H9 (cell line): ENCODE data around the gene HBZ. TPM values are rescaled to one million over a fixed set of nuclear protein-coding genes. Genes with fewer than 3 reads are reported as not detected.

Experiments
- DNase-seq: peaks from one replicate; pipeline ENCODE4 v3.0.0-alpha.2; 2017
- H2AFZ ChIP-seq: one replicate; pipeline ENCODE4 v1.6.1; 2013; ENCODE audit warnings: mild to moderate bottlenecking, low read length, control low read depth, moderate library complexity
- H2AK5ac ChIP-seq: 2 replicates; pipeline ENCODE4 v1.6.1; 2013; ENCODE audit warnings: low read length, control low read depth, mixed read lengths; ENCODE audit not compliant: insufficient read length
- H2BK120ac ChIP-seq: one replicate; pipeline ENCODE4 v1.6.1; 2013; ENCODE audit warnings: low read depth, mild to moderate bottlenecking, low read length, control low read depth, inconsistent platforms; ENCODE audit not compliant: poor library complexity, severe bottlenecking
- H2BK12ac ChIP-seq: 2 replicates; pipeline ENCODE4 v1.6.1; 2013; ENCODE audit warnings: low read length, control low read depth, mixed read lengths, low read depth; ENCODE audit not compliant: insufficient read length
- H2BK15ac ChIP-seq: 2 replicates; pipeline ENCODE4 v1.6.1; 2013; ENCODE audit warnings: low read depth, low read length, control low read depth
- H2BK20ac ChIP-seq: one replicate; pipeline ENCODE4 v1.6.1; 2013; ENCODE audit warnings: low read depth, mild to moderate bottlenecking, low read length, control low read depth, inconsistent platforms; ENCODE audit not compliant: poor library complexity, severe bottlenecking
- H2BK5ac ChIP-seq: 2 replicates; pipeline ENCODE4 v1.6.1; 2013; ENCODE audit warnings: low read length, control low read depth, mixed read lengths; ENCODE audit not compliant: insufficient read length
- H3K14ac ChIP-seq: 2 replicates; pipeline ENCODE4 v1.6.1; 2013; ENCODE audit warnings: low read length, control low read depth; ENCODE audit not compliant: insufficient read depth
- H3K18ac ChIP-seq: 2 replicates; pipeline ENCODE4 v1.6.1; 2013; ENCODE audit warnings: low read depth, mild to moderate bottlenecking, mixed read lengths, low read length, control low read depth; ENCODE audit not compliant: insufficient read length
- H3K23ac ChIP-seq: 2 replicates; pipeline ENCODE4 v1.6.1; 2013; ENCODE audit warnings: low read length, control low read depth, mixed read lengths, low read depth; ENCODE audit not compliant: insufficient read length
- H3K23me2 ChIP-seq: 2 replicates; pipeline ENCODE4 v1.6.1; 2013; ENCODE audit warnings: low read depth, mild to moderate bottlenecking, mixed read lengths, low read length, control low read depth; ENCODE audit not compliant: insufficient read length, poor library complexity, severe bottlenecking
- H3K27ac ChIP-seq: 2 replicates; pipeline ENCODE4 v1.5.1; 2013; ENCODE audit warnings: low read length, control low read depth, mixed read lengths, low read depth; ENCODE audit not compliant: insufficient read length
- H3K27me3 ChIP-seq: 2 replicates; pipeline ENCODE4 v1.6.1; 2013; ENCODE audit warnings: low read length, control low read depth, inconsistent platforms; ENCODE audit not compliant: insufficient read depth
- H3K4ac ChIP-seq: 2 replicates; pipeline ENCODE4 v1.6.1; 2013; ENCODE audit warnings: low read depth, mild to moderate bottlenecking, control low read depth, inconsistent platforms, low read length, moderate library complexity
- H3K4me1 ChIP-seq: 2 replicates; pipeline ENCODE4 v1.6.1; 2013; ENCODE audit warnings: low read length, control low read depth, inconsistent platforms; ENCODE audit not compliant: insufficient read depth
- H3K4me2 ChIP-seq: 2 replicates; pipeline ENCODE4 v1.6.1; 2013; ENCODE audit warnings: low read length, control low read depth, mixed read lengths; ENCODE audit not compliant: insufficient read length, insufficient read depth
- H3K56ac ChIP-seq: 2 replicates; pipeline ENCODE4 v1.6.1; 2013; ENCODE audit warnings: low read depth, mild to moderate bottlenecking, mixed read lengths, low read length, control low read depth; ENCODE audit not compliant: insufficient read length
- H3K79me1 ChIP-seq: 2 replicates; pipeline ENCODE4 v1.6.1; 2013; ENCODE audit warnings: low read depth, mild to moderate bottlenecking, moderate library complexity, low read length, control low read depth, inconsistent platforms; ENCODE audit not compliant: insufficient read depth, poor library complexity, severe bottlenecking
- H3K79me2 ChIP-seq: 2 replicates; pipeline ENCODE4 v1.6.1; 2013; ENCODE audit warnings: low read length, control low read depth, inconsistent platforms; ENCODE audit not compliant: insufficient read depth
- H3K9ac ChIP-seq: 2 replicates; pipeline ENCODE4 v1.6.1; 2013; ENCODE audit warnings: low read length, control low read depth, mixed read lengths; ENCODE audit not compliant: insufficient read length; ENCODE audit errors: extremely low read depth
- H3K9me3 ChIP-seq: one replicate; pipeline ENCODE4 v1.6.1; 2013; ENCODE audit warnings: low read depth, low read length, inconsistent platforms; ENCODE audit not compliant: control insufficient read depth
- H3T11ph ChIP-seq: one replicate; pipeline ENCODE4 v1.6.1; 2013; ENCODE audit warnings: mild to moderate bottlenecking, low read length, control low read depth, inconsistent platforms
- H4K20me1 ChIP-seq: one replicate; pipeline ENCODE4 v1.6.1; 2013; ENCODE audit not compliant: control insufficient read depth, insufficient read length, insufficient read depth
- H4K5ac ChIP-seq: 2 replicates; pipeline ENCODE4 v1.6.1; 2013; ENCODE audit warnings: low read depth, mild to moderate bottlenecking, mixed read lengths, low read length, control low read depth; ENCODE audit not compliant: insufficient read length
- H4K8ac ChIP-seq: replicated peaks from 2 replicates; pipeline ENCODE4 v1.6.1; 2013; ENCODE audit warnings: low read length, control low read depth, mixed read lengths, low read depth; ENCODE audit not compliant: insufficient read length
- H4K91ac ChIP-seq: 2 replicates; pipeline ENCODE4 v1.6.1; 2013; ENCODE audit warnings: low read depth, mild to moderate bottlenecking, moderate library complexity, mixed read lengths, low read length, control low read depth; ENCODE audit not compliant: insufficient read length
- H3K27ac Mint-ChIP-seq, 3 experiments: 2 replicates in 2 of 3; 3 replicates in 1 of 3; pipeline ENCODE4 v1.8.0; 2020 to 2021; ENCODE audit warnings: mixed read lengths in 3 of 3, mild to moderate bottlenecking in 1 of 3, moderate library complexity in 1 of 3
- H3K27me3 Mint-ChIP-seq: 2 replicates; pipeline ENCODE4 v1.8.0; 2021; ENCODE audit warnings: low read depth, mild to moderate bottlenecking, moderate library complexity, mixed read lengths
- H3K36me3 Mint-ChIP-seq, 3 experiments: 2 replicates in 2 of 3; 3 replicates in 1 of 3; pipeline ENCODE4 v1.8.0; 2020 to 2021; ENCODE audit warnings: low read depth in 3 of 3, mixed read lengths in 3 of 3; ENCODE audit not compliant: insufficient read depth in 1 of 3
- H3K4me1 Mint-ChIP-seq, 2 experiments: 2 replicates each; pipeline ENCODE4 v1.8.0; 2020; ENCODE audit warnings: mixed read lengths in 2 of 2
- H3K4me3 Mint-ChIP-seq, 2 experiments: 2 replicates in 1 of 2; 3 replicates in 1 of 2; pipeline ENCODE4 v1.8.0; 2020 to 2021; ENCODE audit warnings: mild to moderate bottlenecking in 2 of 2, mixed read lengths in 2 of 2, moderate library complexity in 1 of 2
- H3K9me3 Mint-ChIP-seq, 2 experiments: 2 replicates in 1 of 2; 3 replicates in 1 of 2; pipeline ENCODE4 v1.8.0; 2020; ENCODE audit warnings: mild to moderate bottlenecking in 2 of 2, mixed read lengths in 2 of 2, moderate library complexity in 1 of 2
- WGBS: extraction: QIAGEN DNeasy Blood & Tissue Kit; methylation state at CpG from one replicate; pipeline ENCODE4 v1.1.7; 2013; ENCODE audit warnings: missing lambda C conversion rate, low lambda C conversion rate, mixed read lengths; ENCODE audit not compliant: insufficient read length; ENCODE audit errors: extremely low coverage; 5-methylcytosine and 5-hydroxymethylcytosine counted together
- total RNA-seq: library from RNA; stranded (reverse); gene quantifications from 2 replicates; pipeline ENCODE4 v1.2.1, GENCODE V29; 2021
- TF ChIP-seq, protein P1 (sequence below): fragments of 200-600 bp; sonication (generic); conservative IDR thresholded peaks from 3 replicates; pipeline ENCODE4 v1.8.0; 2021; ENCODE audit warnings: antibody characterized with exemption, mild to moderate bottlenecking

Gene HBZ
- total RNA-seq, 1 experiment from 2014 or later, result not detected

DNA sequence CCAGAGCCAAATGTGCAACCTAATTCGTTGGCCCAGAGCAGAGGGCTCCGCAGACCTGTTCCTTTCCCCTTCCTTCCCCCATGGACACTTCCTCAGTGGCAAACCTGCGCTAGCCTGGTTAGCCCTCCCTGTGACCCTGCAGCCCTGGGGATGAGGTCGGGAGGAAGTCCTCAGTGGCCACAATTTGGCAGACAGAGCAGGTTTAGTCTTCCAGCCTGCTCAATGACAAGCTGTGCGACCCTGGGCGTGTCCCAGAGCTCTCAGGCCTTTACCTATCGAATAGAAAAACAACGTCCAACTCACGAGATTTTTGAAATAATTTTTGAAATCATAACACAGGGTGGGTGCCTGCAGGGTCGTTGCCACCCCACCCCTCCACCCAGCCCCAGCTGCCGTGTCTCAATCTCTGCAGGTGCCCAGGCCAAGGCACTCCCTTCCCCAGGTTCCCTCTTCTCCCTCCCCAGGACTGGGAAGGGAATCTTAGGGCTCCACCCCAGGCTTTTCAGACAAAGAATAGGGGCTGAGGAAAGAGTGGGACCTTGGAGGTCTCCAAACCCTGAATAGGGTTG, 14.8 kb downstream of the HBZ start:
- Histone ChIP-seq H3K14ac (no peak overlapping the region), H3K27ac (no peak overlapping the region), H3K79me2 (no peaks in the 10 kb centered on the region), H3K56ac (no peak overlapping the region), H4K8ac (no peak overlapping the region), H2BK20ac (no peak overlapping the region), H3K4me2 (peak overlapping the region; percentile 33), H2BK5ac (no peak overlapping the region), H3K79me1 (no peaks in the 10 kb centered on the region), H3K4ac (no peak overlapping the region), H4K91ac (no peak overlapping the region), H3T11ph (no peak overlapping the region), H2BK120ac (no peak overlapping the region), H2AFZ (no peak overlapping the region), H3K23me2 (peaks cover 8% of the 10 kb centered on the region), H3K23ac (no peak overlapping the region), H3K9me3 (no peaks in the 10 kb centered on the region), H3K18ac (no peak overlapping the region), H2BK15ac (no peak overlapping the region), H4K5ac (no peak overlapping the region), H4K20me1 (no peaks in the 10 kb centered on the region), H3K4me1 (no peaks in the 10 kb centered on the region; the same call in 1 of the 2 replicates), H2BK12ac (no peak overlapping the region), H3K27me3 (peaks cover 43% of the 10 kb centered on the region), H3K9ac (no peak overlapping the region), H2AK5ac (no peak overlapping the region)
- peaks cover 0 to 3% of the 10 kb centered on the region in 2 experiments; a peak in 1 of 5 replicates for H3K9me3 Mint-ChIP-seq
- DNase-seq, result no peak
- TF ChIP-seq, protein P1, sequence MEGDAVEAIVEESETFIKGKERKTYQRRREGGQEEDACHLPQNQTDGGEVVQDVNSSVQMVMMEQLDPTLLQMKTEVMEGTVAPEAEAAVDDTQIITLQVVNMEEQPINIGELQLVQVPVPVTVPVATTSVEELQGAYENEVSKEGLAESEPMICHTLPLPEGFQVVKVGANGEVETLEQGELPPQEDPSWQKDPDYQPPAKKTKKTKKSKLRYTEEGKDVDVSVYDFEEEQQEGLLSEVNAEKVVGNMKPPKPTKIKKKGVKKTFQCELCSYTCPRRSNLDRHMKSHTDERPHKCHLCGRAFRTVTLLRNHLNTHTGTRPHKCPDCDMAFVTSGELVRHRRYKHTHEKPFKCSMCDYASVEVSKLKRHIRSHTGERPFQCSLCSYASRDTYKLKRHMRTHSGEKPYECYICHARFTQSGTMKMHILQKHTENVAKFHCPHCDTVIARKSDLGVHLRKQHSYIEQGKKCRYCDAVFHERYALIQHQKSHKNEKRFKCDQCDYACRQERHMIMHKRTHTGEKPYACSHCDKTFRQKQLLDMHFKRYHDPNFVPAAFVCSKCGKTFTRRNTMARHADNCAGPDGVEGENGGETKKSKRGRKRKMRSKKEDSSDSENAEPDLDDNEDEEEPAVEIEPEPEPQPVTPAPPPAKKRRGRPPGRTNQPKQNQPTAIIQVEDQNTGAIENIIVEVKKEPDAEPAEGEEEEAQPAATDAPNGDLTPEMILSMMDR, result no peak
- H3K36me3 Mint-ChIP-seq, result no peaks in the 10 kb centered on the region; a peak in 1 of 7 replicates
- no CpG with 5 or more reads among the region's 11 CpGs for WGBS
- no peak overlapping the region for H3K27ac Mint-ChIP-seq
- H3K27me3 Mint-ChIP-seq, result peaks cover 81% of the 10 kb centered on the region
- peak overlapping the region in 1 of 2 experiments; percentile 72; a peak in 4 of 5 replicates for H3K4me3 Mint-ChIP-seq
- peaks cover 27 to 35% of the 10 kb centered on the region in 2 experiments for H3K4me1 Mint-ChIP-seq
